Choroid plexus epithelial cell (primary cell): ENCODE measurements around the gene PPT2.

Experiments used
- DNase-seq: peaks from one replicate; pipeline ENCODE4 v3.0.0-alpha.2; 2010; ENCODE audit warnings: low read depth
- H3K4me3 ChIP-seq: 2 replicates; pipeline ENCODE4 v1.5.1; 2011; ENCODE audit warnings: low read depth, mild to moderate bottlenecking, control low read depth, low read length, moderate library complexity
- CTCF ChIP-seq: conservative IDR thresholded peaks from 2 replicates; pipeline ENCODE4 v1.5.1; 2011; ENCODE audit warnings: low read depth, mild to moderate bottlenecking, control low read depth, inconsistent platforms, low read length, moderate library complexity

PPT2 gene

GRCh38 chr6:32127409-32127716, 26.6 kb upstream of the PPT2 start:
- TF ChIP-seq CTCF = no peak
- DNase-seq = no peak
- peak overlapping the region; percentile 100 for H3K4me3 ChIP-seq

GRCh38 chr6:32127717-32128592, 26.0 kb upstream of the PPT2 start, which contains the start of gene ATF6B:
Gene ATF6B, minus strand, starts transcription at chr6:32128246. Its CDS starts 39 bp downstream, at chr6:32128207.
- no peak for TF ChIP-seq CTCF
- H3K4me3 ChIP-seq = peak within 1 kb of the TSS; percentile 100
- DNase-seq = peak; percentile 100

DNA sequence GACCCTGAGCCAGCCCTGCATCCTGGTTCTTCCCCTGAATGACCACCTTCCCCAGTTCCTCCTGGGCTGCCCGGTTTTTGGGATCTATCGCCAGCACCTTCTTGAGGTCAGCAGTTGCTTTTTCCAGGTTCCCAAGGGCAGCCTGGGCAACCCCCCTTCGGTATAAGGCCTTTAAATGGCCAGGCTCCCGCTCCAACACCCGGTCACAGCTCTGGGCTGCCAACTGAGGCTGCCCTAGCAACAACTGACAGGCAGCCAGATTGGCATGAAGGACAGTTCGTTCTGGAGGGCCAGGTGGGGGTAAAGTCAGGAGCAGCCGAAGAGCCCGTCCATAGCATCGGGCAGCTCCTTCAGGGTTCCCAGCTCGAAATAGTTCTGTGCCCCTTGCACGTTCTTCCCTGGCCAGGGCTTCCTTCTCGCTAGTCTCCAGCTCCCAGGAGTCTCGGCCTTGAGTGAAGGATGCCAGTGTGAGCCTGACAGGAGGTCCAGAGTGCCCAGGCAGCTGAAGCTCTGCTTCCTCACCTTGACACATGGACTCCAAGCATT, 25.1 kb upstream of the PPT2 start:
- no peak overlapping the region for H3K4me3 ChIP-seq
- DNase-seq = no peak
- TF ChIP-seq CTCF = no peak

DNA sequence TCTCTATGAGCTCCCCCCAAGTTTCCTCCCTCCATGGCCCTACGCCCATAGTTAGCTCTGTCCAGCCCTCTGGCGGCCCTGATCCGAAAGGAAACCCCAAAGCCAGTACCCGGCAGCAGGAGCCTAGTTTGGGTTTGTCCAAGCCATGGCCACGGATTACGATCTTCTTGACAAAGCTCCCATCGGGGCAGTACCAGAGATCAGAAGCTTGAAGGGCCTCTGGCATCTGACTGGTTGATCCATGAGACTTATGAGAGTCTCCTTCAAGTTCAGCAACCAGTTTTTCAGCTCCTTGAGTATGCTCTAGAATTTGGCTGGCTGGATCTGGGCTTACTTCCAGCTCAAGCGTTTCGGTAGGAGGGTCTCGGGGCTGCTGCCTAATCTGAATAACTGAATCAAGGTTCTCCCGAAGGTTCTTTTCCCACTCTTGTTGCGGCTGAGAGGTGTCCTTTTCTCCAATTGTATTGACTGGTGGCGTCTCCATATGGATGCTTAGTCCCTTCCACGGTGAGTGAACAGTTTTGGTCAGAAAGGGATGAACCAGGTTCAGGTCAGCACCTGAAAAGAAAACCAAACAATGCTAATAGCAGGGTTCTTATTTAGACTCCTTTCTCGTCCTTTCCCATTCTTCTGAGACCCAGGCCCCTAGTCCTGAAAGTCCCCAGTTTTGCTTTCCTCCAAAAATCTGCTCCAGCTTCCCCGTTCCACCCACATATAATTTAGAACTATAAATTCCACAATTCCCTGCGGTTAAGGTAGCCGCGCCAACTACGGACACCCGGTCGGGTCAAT, 24.4 kb upstream of the PPT2 start:
- TF ChIP-seq CTCF = no peak
- DNase-seq = no peak
- H3K4me3 ChIP-seq = peak overlapping the region; percentile 74

GRCh38 chr6:32131439-32131948, 22.4 kb upstream of the PPT2 start:
- no peak for DNase-seq
- TF ChIP-seq CTCF = no peak
- H3K4me3 ChIP-seq = no peak overlapping the region

GRCh38 chr6:32132110-32132509, 21.8 kb upstream of the PPT2 start:
- H3K4me3 ChIP-seq = no peak overlapping the region
- no peak for DNase-seq
- TF ChIP-seq CTCF = no peak
